Neuronal stem cell (in vitro differentiated cells): Measurements from ENCODE around the gene CCDC154.

Source experiments
- DNase-seq: peaks from one replicate; pipeline ENCODE4 v3.0.0-alpha.2; 2013; ENCODE audit warnings: low spot score
- H2AFZ ChIP-seq: one replicate; pipeline ENCODE4 v1.6.1; 2013; ENCODE audit warnings: mild to moderate bottlenecking, low read length, inconsistent platforms
- H2AK5ac ChIP-seq: 2 replicates; pipeline ENCODE4 v1.6.1; 2013; ENCODE audit warnings: low read depth, mild to moderate bottlenecking, inconsistent platforms, low read length, moderate library complexity, mixed read lengths
- H2BK120ac ChIP-seq: 2 replicates; pipeline ENCODE4 v1.6.1; 2013; ENCODE audit warnings: low read depth, mild to moderate bottlenecking, inconsistent platforms, low read length, moderate library complexity, mixed read lengths
- H2BK12ac ChIP-seq: one replicate; pipeline ENCODE4 v1.6.1; 2013; ENCODE audit warnings: low read length, inconsistent platforms
- H2BK15ac ChIP-seq: 2 replicates; pipeline ENCODE4 v1.6.1; 2013; ENCODE audit warnings: mild to moderate bottlenecking, low read length, inconsistent platforms, mixed read lengths
- H2BK5ac ChIP-seq: one replicate; pipeline ENCODE4 v1.6.1; 2013; ENCODE audit warnings: inconsistent platforms, mild to moderate bottlenecking, low read length, moderate library complexity
- H3K14ac ChIP-seq: one replicate; pipeline ENCODE4 v1.6.1; 2013; ENCODE audit warnings: low read length, inconsistent platforms
- H3K18ac ChIP-seq: 2 replicates; pipeline ENCODE4 v1.6.1; 2013; ENCODE audit warnings: low read length, inconsistent platforms
- H3K23ac ChIP-seq: 2 replicates; pipeline ENCODE4 v1.6.1; 2013; ENCODE audit warnings: low read depth, mild to moderate bottlenecking, mixed read lengths, low read length, inconsistent platforms; ENCODE audit not compliant: poor library complexity
- H3K27ac ChIP-seq: replicated peaks from 3 replicates; pipeline ENCODE4 v1.5.1; 2013; ENCODE audit warnings: low read length, inconsistent platforms
- H3K27me3 ChIP-seq, 3 experiments: 2 replicates each; pipeline ENCODE4 v1.6.1; 2013; ENCODE audit warnings: low read length in 3 of 3, mild to moderate bottlenecking in 2 of 3, inconsistent platforms in 1 of 3, low read depth in 1 of 3, mixed read lengths in 1 of 3, moderate library complexity in 1 of 3; ENCODE audit not compliant: control insufficient read depth in 3 of 3, insufficient read depth in 3 of 3
- H3K36me3 ChIP-seq, 2 donors: replicated peaks in 1 of 2; 2 replicates each; pipeline ENCODE4 v1.6.1; 2013; ENCODE audit warnings: low read length in 2 of 2; ENCODE audit not compliant: control insufficient read depth in 2 of 2, insufficient read depth in 2 of 2
- H3K4ac ChIP-seq: 2 replicates; pipeline ENCODE4 v1.6.1; 2013; ENCODE audit warnings: inconsistent platforms, mild to moderate bottlenecking, low read length, moderate library complexity
- H3K4me1 ChIP-seq, 2 donors: 1 replicate in 1 of 2; 2 replicates in 1 of 2; pipeline ENCODE4 v1.6.1; 2013; ENCODE audit warnings: low read length in 2 of 2, low read depth in 1 of 2; ENCODE audit not compliant: control insufficient read depth in 2 of 2, insufficient read depth in 1 of 2
- H3K4me2 ChIP-seq: one replicate; pipeline ENCODE4 v1.6.1; 2013; ENCODE audit warnings: mild to moderate bottlenecking, low read length, inconsistent platforms; ENCODE audit not compliant: insufficient read depth, poor library complexity, severe bottlenecking
- H3K4me3 ChIP-seq, 2 donors: 2 replicates each; pipeline ENCODE4 v1.5.1; 2013; ENCODE audit warnings: low read length in 2 of 2, mild to moderate bottlenecking in 2 of 2, inconsistent platforms in 1 of 2, moderate library complexity in 1 of 2
- H3K79me1 ChIP-seq: one replicate; pipeline ENCODE4 v1.6.1; 2013; ENCODE audit warnings: low read depth, mild to moderate bottlenecking, inconsistent platforms, low read length, moderate library complexity
- H3K9ac ChIP-seq: one replicate; pipeline ENCODE4 v1.6.1; 2013; ENCODE audit warnings: mild to moderate bottlenecking, low read depth, low read length, inconsistent platforms; ENCODE audit not compliant: poor library complexity
- H3K9me3 ChIP-seq, 2 donors: replicated peaks in 1 of 2; 2 replicates each; pipeline versions ENCODE3 to v1.6.1; 2013; ENCODE audit warnings: low read length in 2 of 2, mild to moderate bottlenecking in 2 of 2, inconsistent platforms in 1 of 2, low read depth in 1 of 2, mixed read lengths in 1 of 2, moderate library complexity in 1 of 2; ENCODE audit not compliant: control insufficient read depth in 2 of 2, insufficient read depth in 1 of 2
- H4K8ac ChIP-seq: one replicate; pipeline ENCODE4 v1.6.1; 2013; ENCODE audit warnings: low read depth, mild to moderate bottlenecking, inconsistent platforms, low read length, moderate library complexity
- H4K91ac ChIP-seq: one replicate; pipeline ENCODE4 v1.6.1; 2013; ENCODE audit warnings: low read length, low read depth, mild to moderate bottlenecking, inconsistent platforms; ENCODE audit not compliant: poor library complexity
- WGBS, 2 donors: extraction: QIAGEN DNeasy Blood & Tissue Kit; methylation state at CpG; one replicate each; pipeline ENCODE4 v1.1.7; 2013; ENCODE audit warnings: missing lambda C conversion rate in 2 of 2, mixed read lengths in 1 of 2; ENCODE audit not compliant: insufficient read length in 2 of 2, insufficient replicate concordance in 1 of 2; ENCODE audit errors: extremely low coverage in 2 of 2; 5-methylcytosine and 5-hydroxymethylcytosine counted together

CCDC154 gene

GRCh38 chr16:1459967-1460366, 15.6 kb upstream of the CCDC154 start:
- WGBS, 2 donors: no CpG with 5 or more reads among the region's 10 CpGs
- H3K4me2 ChIP-seq: no peak overlapping the region
- peak overlapping the region; percentile 65 for H3K23ac ChIP-seq
- H3K4me1 ChIP-seq: no peaks in the 10 kb centered on the region
- H2BK15ac ChIP-seq: no peak overlapping the region
- H3K79me1 ChIP-seq: peaks cover 6% of the 10 kb centered on the region
- H3K14ac ChIP-seq: no peak overlapping the region
- no peak overlapping the region for H3K4me3 ChIP-seq
- no peak overlapping the region for H4K8ac ChIP-seq
- no peak overlapping the region for H2AFZ ChIP-seq
- H2AK5ac ChIP-seq: no peak overlapping the region
- H3K9me3 ChIP-seq: no peaks in the 10 kb centered on the region
- H2BK12ac ChIP-seq: no peak overlapping the region
- no peak overlapping the region for H3K9ac ChIP-seq
- no peak overlapping the region for H4K91ac ChIP-seq
- DNase-seq: no peak
- no peak overlapping the region for H3K18ac ChIP-seq
- H3K27me3 ChIP-seq: no peaks in the 10 kb centered on the region
- H2BK5ac ChIP-seq: no peak overlapping the region
- no peak overlapping the region for H3K4ac ChIP-seq
- peaks cover 12 to 51% of the 10 kb centered on the region in 2 donors for H3K36me3 ChIP-seq
- no peak overlapping the region for H2BK120ac ChIP-seq
- no peak overlapping the region for H3K27ac ChIP-seq

GRCh38 chr16:1458977-1459341, 14.6 kb upstream of the CCDC154 start:
- no peak overlapping the region for H3K18ac ChIP-seq
- no peak overlapping the region for H2BK5ac ChIP-seq
- no peak overlapping the region for H3K14ac ChIP-seq
- H2AK5ac ChIP-seq: no peak overlapping the region
- H2BK15ac ChIP-seq: no peak overlapping the region
- no peaks in the 10 kb centered on the region for H3K4me1 ChIP-seq
- no peak overlapping the region for H4K8ac ChIP-seq
- H3K27me3 ChIP-seq: no peaks in the 10 kb centered on the region
- H3K9ac ChIP-seq: no peak overlapping the region
- H3K4me2 ChIP-seq: no peak overlapping the region
- H3K79me1 ChIP-seq: peaks cover 5% of the 10 kb centered on the region
- no peak overlapping the region for H2BK12ac ChIP-seq
- no peak overlapping the region for H3K4ac ChIP-seq
- no peaks in the 10 kb centered on the region for H3K9me3 ChIP-seq
- no peak for DNase-seq
- no peak overlapping the region for H3K27ac ChIP-seq
- no CpG with 5 or more reads among the region's 14 CpGs for WGBS, 2 donors
- no peak overlapping the region for H2AFZ ChIP-seq
- H3K23ac ChIP-seq: no peak overlapping the region
- H3K36me3 ChIP-seq: peaks cover 15 to 61% of the 10 kb centered on the region in 2 donors
- H4K91ac ChIP-seq: no peak overlapping the region
- no peak overlapping the region for H2BK120ac ChIP-seq
- H3K4me3 ChIP-seq: no peak overlapping the region

DNA sequence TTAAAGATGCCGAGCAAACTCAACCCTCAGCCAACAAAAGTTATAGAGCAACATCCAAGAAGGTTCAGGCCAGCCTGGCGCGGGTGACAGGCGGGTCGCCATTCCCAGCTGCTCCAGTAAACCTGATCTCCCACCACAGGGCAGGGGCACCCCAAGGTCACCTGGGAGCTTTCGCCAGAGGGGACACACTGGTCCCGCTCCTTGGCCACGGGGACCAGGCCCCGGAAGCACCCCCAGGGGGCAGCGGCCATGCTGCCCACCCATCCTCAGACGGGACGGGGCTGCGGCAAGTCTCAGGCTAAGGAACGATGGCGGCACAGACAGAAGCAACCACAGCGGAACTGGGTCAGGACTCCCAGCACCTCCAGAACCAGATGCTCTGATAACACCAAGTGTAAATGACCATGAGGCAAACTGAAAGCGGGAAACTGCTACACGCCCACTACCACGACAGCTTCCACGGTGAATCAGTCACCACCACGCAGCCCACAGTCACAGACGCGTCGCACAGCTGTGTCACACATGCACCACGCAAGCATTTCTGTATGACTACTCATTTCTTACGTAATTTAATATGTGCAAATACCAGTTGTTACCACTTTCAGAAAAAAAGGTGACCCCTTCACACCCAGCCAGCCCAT, 14.1 kb upstream of the CCDC154 start:
- no peaks in the 10 kb centered on the region for H3K27me3 ChIP-seq
- peaks cover 18 to 66% of the 10 kb centered on the region in 2 donors for H3K36me3 ChIP-seq
- H3K79me1 ChIP-seq: peaks cover 5% of the 10 kb centered on the region
- H2BK12ac ChIP-seq: no peak overlapping the region
- H3K27ac ChIP-seq: no peak overlapping the region
- no peak overlapping the region for H2BK15ac ChIP-seq
- H3K4me1 ChIP-seq: no peaks in the 10 kb centered on the region
- H2BK5ac ChIP-seq: no peak overlapping the region
- no peak overlapping the region for H4K8ac ChIP-seq
- H3K4me3 ChIP-seq: no peak overlapping the region
- H2BK120ac ChIP-seq: no peak overlapping the region
- H3K9me3 ChIP-seq: no peaks in the 10 kb centered on the region
- H2AFZ ChIP-seq: no peak overlapping the region
- WGBS, 2 donors: no CpG with 5 or more reads among the region's 26 CpGs
- H3K9ac ChIP-seq: no peak overlapping the region
- no peak overlapping the region for H2AK5ac ChIP-seq
- H3K14ac ChIP-seq: no peak overlapping the region
- no peak overlapping the region for H4K91ac ChIP-seq
- H3K23ac ChIP-seq: no peak overlapping the region
- no peak overlapping the region for H3K4ac ChIP-seq
- no peak for DNase-seq
- no peak overlapping the region for H3K4me2 ChIP-seq
- no peak overlapping the region for H3K18ac ChIP-seq

GRCh38 chr16:1457489-1458245, 13.3 kb upstream of the CCDC154 start:
- no peaks in the 10 kb centered on the region for H3K9me3 ChIP-seq
- H3K4me3 ChIP-seq: no peak overlapping the region
- H3K27me3 ChIP-seq: no peaks in the 10 kb centered on the region
- H2BK5ac ChIP-seq: no peak overlapping the region
- no peak overlapping the region for H4K91ac ChIP-seq
- H3K4ac ChIP-seq: no peak overlapping the region
- H2AFZ ChIP-seq: no peak overlapping the region
- DNase-seq: no peak
- H3K18ac ChIP-seq: no peak overlapping the region
- no peaks in the 10 kb centered on the region for H3K4me1 ChIP-seq
- no peak overlapping the region for H2BK120ac ChIP-seq
- H4K8ac ChIP-seq: no peak overlapping the region
- H2BK15ac ChIP-seq: no peak overlapping the region
- peaks cover 21 to 70% of the 10 kb centered on the region in 2 donors for H3K36me3 ChIP-seq
- no peak overlapping the region for H2BK12ac ChIP-seq
- no CpG with 5 or more reads among the region's 42 CpGs for WGBS, 2 donors
- H3K79me1 ChIP-seq: peaks cover 5% of the 10 kb centered on the region
- H3K4me2 ChIP-seq: no peak overlapping the region
- no peak overlapping the region for H3K23ac ChIP-seq
- no peak overlapping the region for H3K9ac ChIP-seq
- no peak overlapping the region for H2AK5ac ChIP-seq
- no peak overlapping the region for H3K14ac ChIP-seq
- H3K27ac ChIP-seq: no peak overlapping the region
